GM19240 (cell line): ENCODE results near the gene HTR3B.
"Not testable (repeated sequence)": the region's sequence is repeated elsewhere in the genome, so short reads cannot be mapped to it uniquely, and the experiment has no call there.

Experiments
- DNase-seq: peaks from one replicate; pipeline ENCODE4 v3.0.0; 2011; ENCODE audit warnings: low spot score; ENCODE audit not compliant: insufficient read length

HTR3B gene

DNA sequence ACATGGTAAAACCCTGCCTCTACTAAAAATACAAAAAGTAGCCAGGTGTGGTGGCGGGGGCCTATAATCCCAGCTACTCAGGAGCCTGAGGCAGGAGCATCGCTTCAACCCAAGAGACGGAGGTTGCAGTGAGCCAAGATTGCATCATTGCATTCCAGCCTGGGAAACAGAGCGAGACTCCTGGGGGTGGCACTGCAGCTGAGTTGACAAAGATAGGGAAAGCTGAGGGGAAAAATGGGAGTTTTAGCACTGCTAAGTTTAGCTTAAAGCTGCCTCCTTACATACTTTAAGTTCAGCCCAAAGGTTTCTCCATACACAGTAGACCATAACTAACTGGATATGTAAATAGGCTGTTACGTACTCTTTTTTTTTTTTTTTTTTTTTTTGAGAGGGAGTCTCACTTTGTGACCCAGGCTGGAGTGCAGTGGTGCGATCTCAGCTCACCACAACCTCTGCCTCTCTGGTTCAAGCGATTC lies 20.2 kb upstream of the HTR3B start:
- DNase-seq = no peak

DNA sequence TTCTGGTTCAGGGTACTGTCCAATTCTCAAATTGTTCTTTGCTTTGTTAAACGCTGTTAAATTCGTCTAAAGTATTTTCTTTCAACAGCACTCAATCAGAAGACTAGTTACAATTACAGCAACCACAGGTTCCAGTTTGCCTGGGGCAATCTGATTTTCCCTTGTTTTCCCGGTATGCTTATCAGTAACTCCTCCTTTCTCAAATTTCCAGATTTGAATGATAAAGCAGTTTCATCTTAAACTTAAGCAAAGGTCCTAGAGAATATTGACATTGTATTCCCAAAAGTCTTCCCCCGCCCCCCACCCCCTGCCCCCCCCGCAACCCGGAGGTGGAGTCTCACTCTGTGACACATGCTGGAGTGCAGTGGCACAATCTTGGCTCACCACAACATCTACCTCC lies 18.7 kb upstream of the HTR3B start:
- DNase-seq = no peak

DNA sequence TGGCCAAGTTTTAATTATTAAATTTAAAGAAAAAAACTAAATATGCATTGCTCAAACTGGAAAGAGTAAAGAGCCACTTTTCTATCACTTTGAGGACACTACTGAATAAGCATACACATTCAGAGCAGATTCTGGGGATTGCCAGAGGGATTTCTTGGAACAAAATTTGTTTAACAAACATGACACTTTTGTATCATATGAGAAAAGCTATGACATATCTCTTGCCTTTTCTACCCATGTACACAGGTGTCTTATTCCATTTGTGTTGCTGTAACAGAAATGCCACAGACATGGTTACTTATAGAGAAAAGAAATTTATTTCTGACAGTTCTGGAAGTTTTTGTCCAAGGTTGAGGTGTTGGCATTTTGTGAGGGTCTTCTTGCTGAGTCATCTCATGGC lies 15.7 kb upstream of the HTR3B start:
- DNase-seq = no peak

DNA sequence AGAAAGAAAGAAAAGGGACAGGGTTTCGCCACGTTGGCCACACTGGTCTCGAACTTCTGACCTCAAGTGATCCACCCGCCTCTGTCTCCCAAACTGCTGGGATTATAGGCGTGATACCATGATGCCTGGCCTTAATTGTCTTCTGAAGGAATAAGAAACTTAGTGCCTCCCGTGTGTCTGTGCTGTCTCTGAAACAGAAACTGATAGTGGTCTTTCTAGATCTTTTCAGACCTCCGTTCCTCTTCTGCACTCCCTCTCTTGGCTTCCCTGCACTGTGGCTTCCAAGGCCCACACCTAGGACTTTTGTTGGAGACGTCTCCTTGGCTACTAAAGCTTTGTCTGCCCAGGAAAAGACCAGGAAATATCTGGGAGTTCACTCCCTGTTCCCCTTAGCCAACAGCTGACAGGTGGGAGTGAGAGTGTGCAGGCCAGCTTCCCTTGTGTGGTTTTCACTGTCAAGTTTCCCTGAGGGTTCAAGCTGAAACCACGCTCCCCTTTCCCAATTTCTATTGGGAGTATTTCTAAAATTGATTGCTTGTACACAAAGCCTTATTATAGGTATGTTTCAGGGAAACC lies 10.1 kb upstream of the HTR3B start:
- DNase-seq = no peak

DNA sequence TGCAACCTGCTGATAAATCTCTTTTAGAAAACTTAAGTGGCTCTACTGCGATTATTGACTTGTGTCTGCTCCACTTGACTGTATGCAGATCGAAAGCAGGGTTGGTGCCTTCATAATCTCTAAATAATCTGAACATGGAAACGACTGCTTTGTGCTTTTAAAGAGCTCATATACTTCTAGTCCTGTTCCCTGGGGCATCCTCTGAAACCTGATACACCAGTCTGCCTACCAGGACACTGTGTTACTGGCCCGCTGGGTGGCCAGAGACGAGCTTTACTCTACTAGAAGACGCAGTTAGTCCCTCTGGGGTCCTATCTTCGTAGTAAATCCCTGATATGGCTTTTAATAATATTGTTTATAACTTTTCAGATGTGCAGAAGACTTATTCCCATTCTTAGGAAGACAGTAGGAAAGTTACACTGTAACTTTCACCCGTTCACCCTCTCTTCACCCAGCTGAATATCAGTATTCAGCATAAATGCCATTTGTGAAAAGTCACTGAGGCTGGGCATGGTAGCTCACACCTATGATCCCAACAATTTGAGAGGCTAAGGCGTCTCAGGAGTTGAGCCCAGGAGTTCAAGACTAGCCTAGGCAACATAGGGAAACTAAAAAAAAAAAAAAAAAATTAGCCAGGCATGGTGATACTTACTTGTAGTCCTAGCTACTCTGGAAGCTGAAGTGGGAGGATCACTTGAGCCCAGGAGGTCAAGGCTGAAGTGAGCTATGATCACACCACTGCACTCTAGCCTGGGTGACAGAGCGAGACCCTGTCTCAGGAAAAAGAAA lies 9.0 kb upstream of the HTR3B start:
- DNase-seq = no peak

DNA sequence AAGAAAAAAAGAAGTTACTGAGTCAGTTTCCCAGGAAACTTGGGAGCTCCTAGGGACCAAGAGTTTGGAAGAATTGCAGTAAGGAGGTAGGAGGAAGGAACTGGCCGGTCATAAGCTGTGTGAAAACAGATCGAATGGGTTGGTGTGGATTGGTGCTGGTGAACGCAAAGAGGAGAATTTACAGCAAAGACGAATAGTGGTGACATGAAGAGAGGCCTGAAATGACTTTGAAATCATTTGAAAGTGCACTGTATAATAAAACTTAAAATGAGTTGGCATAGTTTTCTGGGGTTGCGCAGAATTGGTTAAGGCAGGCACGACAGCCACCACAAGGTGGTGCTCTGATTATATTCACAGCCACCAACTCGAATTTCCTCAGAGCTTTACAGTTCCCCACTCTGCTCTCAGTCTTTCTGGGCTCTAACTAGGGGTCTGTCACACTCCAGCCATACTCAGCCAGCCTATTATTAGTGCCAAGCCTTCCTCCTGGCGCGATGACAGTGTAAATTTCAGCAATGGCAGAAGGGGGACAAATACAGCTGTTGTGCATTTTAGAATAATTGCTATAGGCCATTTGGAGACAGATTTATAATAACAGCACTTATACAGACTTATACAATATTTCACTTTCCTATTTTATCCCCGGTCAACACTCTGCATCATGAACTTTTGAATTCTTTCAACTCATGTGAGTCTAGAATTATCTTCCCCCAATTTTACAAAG lies 8.3 kb upstream of the HTR3B start:
- no peak for DNase-seq

DNA sequence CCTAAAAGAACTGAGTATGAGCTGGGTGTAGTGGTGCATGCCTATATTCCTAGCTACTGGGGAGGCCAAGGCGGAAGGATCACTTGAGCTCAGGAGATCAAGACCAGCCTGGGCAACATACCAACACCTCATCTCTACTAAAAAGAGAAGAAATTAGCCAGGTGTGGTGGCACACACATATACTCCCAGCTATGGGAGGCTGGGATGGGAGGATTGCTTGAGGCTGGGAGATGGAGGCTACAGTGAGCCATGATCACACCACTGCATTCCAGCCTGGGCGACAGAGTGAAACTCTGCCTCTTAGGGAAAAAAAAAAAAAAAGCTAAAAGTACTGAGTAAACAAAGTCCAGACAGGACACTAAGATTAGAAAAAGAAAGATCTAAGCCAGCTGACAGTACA lies 3.5 kb upstream of the HTR3B start:
- no peak for DNase-seq

DNA sequence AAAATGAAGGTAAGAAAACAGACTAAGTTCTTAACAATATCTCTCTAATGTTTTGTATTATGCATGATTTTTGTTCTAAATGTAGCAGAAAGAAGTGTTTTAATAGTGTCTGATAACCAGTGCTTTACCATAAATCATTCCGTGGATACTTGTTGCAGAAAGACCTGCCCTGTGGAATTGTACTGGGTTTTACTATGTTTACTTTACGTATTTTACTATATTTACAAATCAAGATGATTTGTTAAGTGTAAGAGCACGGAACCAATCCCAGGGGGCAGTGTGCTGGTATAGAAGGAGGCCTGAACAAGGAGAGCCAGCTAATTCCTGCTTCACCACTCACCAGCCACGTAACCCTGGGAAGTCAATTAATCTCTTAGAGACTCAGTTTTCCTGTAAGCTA lies 1.4 kb downstream of the HTR3B start:
- DNase-seq = no peak

DNA sequence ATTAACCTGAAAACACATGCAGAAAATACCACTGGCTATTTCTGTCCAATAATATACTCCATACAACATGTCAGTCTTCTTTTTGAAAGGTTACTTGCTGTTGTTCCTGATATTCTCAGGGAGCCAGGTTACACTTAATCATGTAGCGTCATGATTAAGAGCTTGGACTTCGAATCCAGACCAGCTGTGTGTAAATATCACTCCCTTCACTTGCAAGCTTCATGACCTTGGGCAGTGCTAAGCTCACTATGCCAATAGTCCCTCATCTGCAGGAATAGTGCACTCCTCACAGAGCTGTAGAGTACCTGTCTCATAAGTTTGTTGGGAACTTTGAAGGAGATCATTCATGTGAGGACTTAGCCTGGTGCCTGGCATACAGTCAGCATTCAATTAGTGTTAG lies 1.9 kb downstream of the HTR3B start:
- no peak for DNase-seq

DNA sequence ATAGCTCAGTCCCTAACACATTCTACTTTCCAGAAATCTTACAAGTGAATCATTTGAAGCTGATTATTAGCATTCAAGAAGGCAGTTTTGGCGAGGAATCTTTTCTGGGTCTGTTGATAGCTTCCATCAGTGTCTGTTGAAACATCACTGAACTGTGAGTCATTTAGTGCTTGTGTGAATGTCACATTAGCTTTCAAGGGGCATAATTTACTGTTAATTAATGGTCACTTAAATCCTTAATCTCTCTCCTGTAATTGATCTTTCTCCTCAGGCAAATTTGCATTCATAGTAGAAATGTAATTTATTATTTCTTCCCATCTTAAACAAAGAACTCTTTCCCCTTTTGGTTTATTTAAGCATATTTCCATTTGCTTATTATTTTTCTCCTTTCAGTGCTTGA lies 2.6 kb downstream of the HTR3B start:
- DNase-seq = no peak

DNA sequence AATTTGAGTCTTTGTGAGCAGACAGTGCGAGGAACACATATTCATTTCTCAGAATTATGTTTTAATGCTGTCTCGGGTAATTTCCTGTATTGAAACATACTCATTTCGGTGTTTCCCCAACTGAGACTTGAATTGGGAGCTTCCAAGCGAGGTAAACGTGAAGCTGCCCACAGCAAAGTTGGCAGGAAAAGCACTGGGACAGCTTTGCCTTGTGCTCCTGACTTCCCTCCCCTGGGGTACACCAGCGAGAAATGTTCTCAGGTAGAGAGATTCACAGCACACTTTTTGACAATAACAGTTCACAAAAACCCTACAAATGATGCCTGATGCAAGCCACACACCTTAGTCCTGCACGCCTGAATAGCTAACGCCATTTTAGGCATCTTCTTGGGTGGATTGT lies 3.1 kb downstream of the HTR3B start:
- no peak for DNase-seq

DNA sequence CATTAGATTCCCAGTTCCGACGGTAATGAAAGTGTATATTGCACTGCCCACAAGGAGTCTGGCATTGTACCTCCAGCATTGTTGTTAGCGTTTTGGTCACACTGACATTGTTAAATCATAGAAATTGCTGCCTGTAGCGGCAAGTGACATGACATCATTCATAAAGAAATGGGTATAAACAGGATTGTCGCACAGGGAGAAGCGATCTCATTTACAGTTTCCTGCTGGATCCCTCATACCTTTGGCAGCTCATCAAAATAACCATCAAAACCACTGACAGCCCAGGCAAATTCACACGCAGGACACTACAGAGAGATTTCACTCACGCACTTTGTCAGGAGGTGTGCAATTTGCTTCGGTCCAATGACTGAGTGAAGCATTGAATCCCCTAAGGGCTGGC lies 3.5 kb downstream of the HTR3B start:
- DNase-seq = no peak

DNA sequence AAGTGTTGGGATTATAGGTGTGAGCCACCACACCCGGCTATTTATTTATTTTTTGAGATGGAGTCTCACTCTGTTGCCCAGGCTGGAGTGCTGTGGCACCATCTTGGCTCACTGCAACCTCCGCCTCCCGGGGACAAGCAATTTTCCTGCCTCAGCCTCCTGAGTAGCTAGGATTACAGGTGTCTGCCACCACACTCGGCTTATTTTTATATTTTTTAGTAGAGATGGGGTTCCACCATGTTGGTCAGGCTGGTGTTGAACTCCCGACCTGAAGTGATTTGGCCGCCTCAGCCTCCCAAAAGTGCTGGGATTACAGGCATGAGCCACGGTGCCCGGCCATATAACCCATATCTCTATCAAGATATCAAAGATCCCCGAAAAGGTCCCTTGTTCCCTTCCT lies 6.9 kb downstream of the HTR3B start:
- not testable (repeated sequence) for DNase-seq

DNA sequence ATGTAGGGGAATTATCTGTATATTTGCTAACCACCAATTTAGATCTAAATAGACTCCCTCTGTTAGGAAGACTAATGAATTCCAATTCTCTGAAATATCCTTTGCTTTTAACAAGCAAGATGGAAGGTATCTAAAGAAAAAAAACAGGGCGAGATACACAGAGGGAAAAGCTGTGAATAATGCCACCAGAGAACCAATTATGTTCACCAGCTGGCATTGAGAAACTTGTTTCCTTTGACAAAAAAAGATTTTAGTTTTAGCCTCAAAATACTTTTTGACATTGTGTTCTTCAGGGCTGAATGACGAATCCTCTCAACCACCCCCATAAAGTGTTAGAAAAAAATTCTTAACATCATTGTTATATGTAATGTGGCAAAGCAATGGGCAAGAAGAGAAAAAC lies 19.0 kb downstream of the HTR3B start:
- DNase-seq = no peak

DNA sequence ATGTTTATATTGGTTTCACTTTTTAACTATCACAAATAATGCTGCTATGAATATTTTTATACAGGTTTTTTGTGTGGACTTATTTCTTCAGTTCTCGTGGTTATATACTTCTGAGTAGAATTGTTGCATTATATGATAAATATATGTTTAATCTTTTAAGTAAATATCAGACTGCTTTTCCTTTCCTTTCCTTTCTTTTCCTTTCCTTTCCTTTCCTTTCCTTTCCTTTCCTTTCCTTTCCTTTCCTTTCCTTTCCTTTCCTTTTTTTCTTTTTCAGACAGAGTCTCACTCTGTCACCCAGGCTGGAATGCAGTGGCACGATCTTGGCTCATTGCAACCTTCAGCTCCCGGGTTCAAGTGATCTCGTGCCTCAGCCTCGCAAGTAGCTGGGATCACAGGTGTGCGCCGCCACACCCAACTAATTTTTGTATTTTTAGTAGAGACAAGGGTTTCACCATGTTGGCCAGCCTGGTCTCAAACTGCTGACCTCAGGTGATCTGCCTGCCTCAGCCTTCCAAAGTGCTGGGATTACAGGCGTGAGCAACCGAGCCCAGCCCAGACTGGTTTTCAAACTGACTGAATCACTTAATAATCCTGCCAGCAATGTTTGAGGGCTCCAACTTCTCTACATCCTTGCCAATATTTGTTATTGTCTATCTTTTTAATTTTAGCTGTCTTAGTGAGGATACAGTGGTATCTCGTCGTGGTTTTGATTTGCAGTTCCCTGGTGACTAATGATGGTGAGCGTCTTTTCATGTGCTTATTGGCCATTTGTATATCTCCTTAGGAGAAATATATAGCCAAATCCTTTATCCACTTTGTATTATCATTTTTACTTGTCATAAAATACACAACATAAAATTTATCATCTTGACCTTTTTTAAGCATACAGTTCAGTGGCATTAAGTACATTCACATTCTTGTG lies 21.9 kb downstream of the HTR3B start:
- DNase-seq = no peak

DNA sequence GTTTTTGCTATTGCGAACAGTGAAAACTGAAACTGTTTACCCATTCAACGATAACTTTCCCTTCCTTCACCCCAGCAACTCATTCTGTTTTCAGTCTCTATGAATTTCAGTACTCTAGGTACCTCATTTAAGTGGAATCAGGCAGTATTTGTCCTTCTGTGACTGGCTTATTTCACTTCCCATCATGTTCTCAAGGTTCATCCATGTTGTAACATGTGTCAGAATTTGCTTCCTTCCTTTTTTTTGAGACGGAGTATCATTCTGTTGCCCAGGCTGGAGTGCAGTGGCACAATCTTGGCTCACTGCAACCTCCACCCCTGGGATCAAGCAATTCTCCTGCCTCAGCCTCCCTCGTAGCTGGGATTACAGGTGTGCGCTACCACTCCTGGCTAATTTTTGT lies 23.7 kb downstream of the HTR3B start:
- no peak for DNase-seq

DNA sequence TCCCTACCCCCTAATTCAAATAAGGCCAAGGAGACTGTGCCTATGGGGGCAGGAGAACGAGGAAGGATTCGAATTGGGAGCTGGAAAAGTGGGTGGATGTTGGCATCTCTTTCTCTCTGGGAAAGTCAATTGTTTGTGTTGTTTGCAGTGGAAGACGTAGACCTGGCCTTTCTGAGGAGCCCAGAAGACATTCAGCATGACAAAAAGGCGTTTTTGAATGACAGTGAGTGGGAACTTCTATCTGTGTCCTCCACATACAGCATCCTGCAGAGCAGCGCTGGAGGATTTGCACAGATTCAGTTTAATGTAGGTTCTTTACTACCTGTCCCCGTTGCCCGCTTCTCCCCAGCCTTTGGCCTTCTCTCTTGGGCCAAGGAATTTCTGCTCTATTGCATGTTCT lies 28.2 kb downstream of the HTR3B start:
- DNase-seq = no peak

DNA sequence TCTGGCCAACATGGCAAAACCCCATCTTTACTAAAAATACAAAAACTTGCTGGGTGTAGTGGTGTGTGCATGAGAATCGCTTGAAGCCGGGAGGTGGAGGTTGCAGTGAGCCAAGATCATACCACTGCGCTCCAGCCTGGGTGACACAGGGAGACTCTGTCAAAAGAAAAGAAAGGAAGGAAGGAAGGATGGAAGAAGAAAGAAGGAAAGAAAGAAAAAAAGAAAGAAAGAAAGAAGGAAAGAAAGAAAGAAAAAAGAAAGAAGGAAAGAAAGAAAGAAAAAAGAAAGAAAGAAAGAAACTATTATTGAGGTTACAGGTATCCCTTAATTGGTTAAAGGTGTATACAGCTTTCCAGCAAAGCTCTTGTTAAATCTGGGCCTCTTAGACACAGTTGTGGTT lies 29.6 kb downstream of the HTR3B start:
- not testable (repeated sequence) for DNase-seq

DNA sequence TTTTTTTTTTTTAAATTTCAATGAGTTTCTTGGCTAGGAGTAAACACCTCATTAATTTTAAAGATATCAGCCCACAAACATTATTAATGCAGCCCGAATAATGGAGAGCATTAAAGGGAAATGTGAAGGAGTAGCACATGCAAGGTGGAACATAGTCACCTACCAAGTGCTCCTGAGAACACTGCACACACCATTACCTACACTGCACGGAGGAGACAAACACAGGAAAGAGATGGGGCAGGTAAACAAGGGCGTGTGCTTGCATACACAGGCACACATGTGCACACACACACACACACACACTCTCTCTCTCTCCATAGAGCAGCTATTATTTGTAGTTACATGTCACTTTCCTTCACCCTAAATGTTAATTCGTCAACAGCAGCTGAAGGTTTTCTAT lies 30.2 kb downstream of the HTR3B start:
- no peak for DNase-seq

DNA sequence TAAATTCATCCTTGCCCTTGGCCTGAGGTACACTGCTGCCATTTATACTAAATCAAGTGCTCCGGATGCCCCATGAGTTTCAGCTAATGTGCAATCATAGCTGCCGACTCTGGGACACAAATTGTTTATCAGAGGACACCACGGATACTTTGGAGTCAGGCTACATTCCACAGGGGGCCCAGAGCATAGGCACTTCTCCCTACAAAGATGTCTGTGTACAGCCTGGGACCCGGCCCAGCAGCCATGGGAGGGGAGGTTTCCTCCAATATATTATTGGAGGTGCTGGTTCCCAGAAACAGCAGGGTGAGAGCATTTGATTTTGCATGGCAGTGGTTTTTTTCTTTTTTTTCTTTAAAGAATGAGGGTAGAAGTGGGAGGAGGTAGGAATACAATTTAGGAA lies 31.3 kb downstream of the HTR3B start:
- DNase-seq = no peak

DNA sequence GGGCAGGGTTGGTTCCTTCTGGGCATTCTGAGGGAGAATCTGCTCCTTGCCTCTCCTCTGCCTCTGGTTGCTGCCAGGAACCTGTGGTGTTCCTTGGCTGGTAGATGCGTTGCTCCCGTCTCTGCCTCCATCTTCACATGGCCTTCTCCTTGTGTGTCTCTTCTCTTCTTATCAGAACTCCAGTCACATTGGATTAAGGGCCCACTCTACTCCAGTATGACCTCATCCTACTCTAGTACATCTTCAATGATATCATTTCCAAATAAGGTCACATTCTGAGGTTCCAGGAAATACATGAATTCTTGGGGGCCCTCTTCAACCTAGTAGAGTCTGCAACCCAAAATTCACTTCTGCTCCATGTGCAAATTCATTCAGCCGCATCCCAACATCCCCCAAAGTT lies 33.3 kb downstream of the HTR3B start:
- DNase-seq = no peak

DNA sequence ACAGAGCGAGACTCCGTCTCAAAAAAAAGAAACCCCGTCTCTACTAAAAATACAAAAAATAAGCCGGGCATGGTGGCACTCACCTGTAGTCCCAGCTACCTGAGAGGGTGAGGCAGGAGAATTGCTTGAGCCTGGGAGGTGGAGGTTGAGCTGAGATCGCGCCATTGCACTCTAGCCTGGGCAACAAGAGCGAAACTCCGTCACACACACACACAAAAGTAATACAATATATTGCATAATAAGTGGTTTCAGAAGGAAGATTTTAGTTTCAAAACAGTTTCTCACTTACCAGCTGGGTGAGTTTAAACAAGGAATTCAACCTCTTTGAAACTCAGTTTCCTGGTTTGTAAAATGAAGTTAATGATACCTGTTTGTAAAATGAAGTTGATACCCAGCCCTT lies 37.7 kb downstream of the HTR3B start:
- DNase-seq = no peak
